SK-N-SH treated with all-trans-retinoic acid at 6 μM for 48 hours (cell line): ENCODE results near the gene PLXNA4.

Experiments
- ARNTL ChIP-seq: fragments of 450-650 bp; formaldehyde crosslinking; IDR thresholded peaks from 2 replicates; pipeline ENCODE4 v1.5.0; 2020; ENCODE audit warnings: low read depth, mild to moderate bottlenecking, moderate library complexity, borderline replicate concordance
- CSDC2 ChIP-seq: fragments of 250-450 bp; sonication (Bioruptor Pico); IDR thresholded peaks from 2 replicates; pipeline ENCODE4 v1.5.0; 2020; ENCODE audit warnings: mild to moderate bottlenecking, moderate library complexity
- GLIS3 ChIP-seq: fragments of 250-450 bp; sonication (Bioruptor Pico); IDR thresholded peaks from 2 replicates; pipeline ENCODE4 v1.5.0; 2020; ENCODE audit warnings: mild to moderate bottlenecking, moderate library complexity
- OSR1 ChIP-seq: fragments of 250-450 bp; sonication (Bioruptor Pico); IDR thresholded peaks from 2 replicates; pipeline ENCODE4 v1.8.0; 2022; ENCODE audit warnings: moderate library complexity, mild to moderate bottlenecking, inconsistent platforms
- PATZ1 ChIP-seq: fragments of 250-450 bp; sonication (Bioruptor Pico); IDR thresholded peaks from 2 replicates; pipeline ENCODE4 v1.8.0; 2020; ENCODE audit warnings: mild to moderate bottlenecking, moderate library complexity, borderline replicate concordance
- POU6F1 ChIP-seq: fragments of 250-450 bp; sonication (Bioruptor Pico); IDR thresholded peaks from 2 replicates; pipeline ENCODE4 v1.8.0; 2021; ENCODE audit warnings: low read depth, mild to moderate bottlenecking, moderate library complexity, borderline replicate concordance
- RARB ChIP-seq: fragments of 250-450 bp; sonication (Bioruptor Pico); IDR thresholded peaks from 2 replicates; pipeline ENCODE4 v1.8.0; 2021; ENCODE audit warnings: mild to moderate bottlenecking, moderate library complexity
- SNAI2 ChIP-seq: fragments of 250-450 bp; sonication (Bioruptor Pico); IDR thresholded peaks from 2 replicates; pipeline ENCODE4 v1.5.0; 2020; ENCODE audit warnings: mild to moderate bottlenecking, moderate library complexity
- ZFP3 ChIP-seq: fragments of 250-450 bp; sonication (Bioruptor Pico); IDR thresholded peaks from 2 replicates; pipeline ENCODE4 v1.5.0; 2020; ENCODE audit warnings: mild to moderate bottlenecking, moderate library complexity
- ZFP30 ChIP-seq: fragments of 450-650 bp; formaldehyde crosslinking; IDR thresholded peaks from 2 replicates; pipeline ENCODE4 v1.5.0; 2022; ENCODE audit warnings: mild to moderate bottlenecking, moderate library complexity
- ZNF565 ChIP-seq: fragments of 450-650 bp; formaldehyde crosslinking; conservative IDR thresholded peaks from 2 replicates; pipeline ENCODE4 v1.5.0; 2020; ENCODE audit warnings: low read depth, mild to moderate bottlenecking, moderate library complexity
- ZNF8 ChIP-seq: fragments of 450-650 bp; formaldehyde crosslinking; IDR thresholded peaks from 2 replicates; pipeline ENCODE4 v1.5.0; 2020; ENCODE audit warnings: mild to moderate bottlenecking, moderate library complexity

- TF ChIP-seq RARB (CRISPR knock-in tag) = no peak
- TF ChIP-seq CSDC2 = no peak
- TF ChIP-seq ZNF8 = no peak
- no peak for TF ChIP-seq GLIS3 (CRISPR knock-in tag)
- TF ChIP-seq SNAI2 (CRISPR knock-in tag) = no peak
- no peak for TF ChIP-seq PATZ1 (CRISPR knock-in tag)
- TF ChIP-seq ARNTL (CRISPR knock-in tag) = no peak
- no peak for TF ChIP-seq OSR1 (CRISPR knock-in tag)
- no peak for TF ChIP-seq ZFP30
- TF ChIP-seq POU6F1 (CRISPR knock-in tag) = no peak
- TF ChIP-seq ZNF565 = no peak
- no peak for TF ChIP-seq ZFP3 (CRISPR knock-in tag)
Measured at GRCh38 chr7:132343199-132343598, 233.1 kb downstream of the PLXNA4 start.
